Measurements from ENCODE around the gene AK3.
"Not testable (repeated sequence)": the region's sequence is repeated elsewhere in the genome, so short reads cannot be mapped to it uniquely, and the experiment has no call there.

The AK3 gene

GRCh38 chr9:4740638-4741364 lies at the start of gene AK3:
Gene AK3 (minus strand): TSS chr9:4741202. CDS start chr9:4741087, 115 bp downstream.
- no peaks in the 10 kb centered on the region for H3K27me3 Mint-ChIP-seq
- H3K4me1 Mint-ChIP-seq = peaks cover 57% of the 10 kb centered on the region
- peak within 1 kb of the TSS; percentile 93 for H3K4me3 Mint-ChIP-seq
- H3K36me3 Mint-ChIP-seq = no peaks in the 10 kb centered on the region
- H3K9me3 Mint-ChIP-seq = no peaks in the 10 kb centered on the region
- peak within 1 kb of the TSS; percentile 87 for H3K27ac Mint-ChIP-seq

DNA sequence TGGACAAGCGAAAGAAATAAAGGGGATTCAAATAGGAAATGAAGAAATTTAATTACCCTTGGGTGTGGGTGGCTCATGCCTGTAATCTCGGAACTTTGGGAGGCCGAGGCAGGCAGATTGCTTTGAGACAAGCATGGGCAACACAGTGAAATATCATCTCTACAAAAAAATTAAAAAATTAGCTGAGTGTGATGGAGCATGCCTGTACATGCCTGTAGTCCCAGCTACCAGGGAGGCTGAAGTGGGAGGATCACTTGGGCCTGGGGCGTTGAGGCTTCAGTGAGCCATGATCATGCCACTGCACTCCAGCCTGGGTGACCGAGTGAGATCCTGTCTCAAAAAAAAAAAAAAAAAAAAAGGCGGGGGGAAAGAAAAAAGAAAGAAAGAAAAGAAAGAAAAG lies 47.7 kb upstream of the AK3 start:
- Mint-ChIP-seq H3K36me3 (no peaks in the 10 kb centered on the region), H3K27me3 (peaks cover 3% of the 10 kb centered on the region), H3K9me3 (no peaks in the 10 kb centered on the region), H3K27ac (no peak overlapping the region), H3K4me3 (no peak overlapping the region), H3K4me1 (peaks cover 22% of the 10 kb centered on the region)

- Mint-ChIP-seq H3K4me3 (no peak overlapping the region), H3K36me3 (no peaks in the 10 kb centered on the region), H3K9me3 (no peaks in the 10 kb centered on the region), H3K4me1 (peaks cover 22% of the 10 kb centered on the region), H3K27ac (peak overlapping the region; percentile 25), H3K27me3 (peaks cover 3% of the 10 kb centered on the region)
These were observed 46.9 kb upstream of the AK3 start for GRCh38 chr9:4787876-4788275.

GRCh38 chr9:4786599-4786998 lies 45.6 kb upstream of the AK3 start:
- Mint-ChIP-seq H3K4me3 (no peak overlapping the region), H3K27me3 (peaks cover 3% of the 10 kb centered on the region), H3K36me3 (no peaks in the 10 kb centered on the region), H3K4me1 (peaks cover 15% of the 10 kb centered on the region), H3K9me3 (no peaks in the 10 kb centered on the region), H3K27ac (no peak overlapping the region)

GRCh38 chr9:4784403-4784802 lies 43.4 kb upstream of the AK3 start:
- Mint-ChIP-seq H3K9me3 (no peaks in the 10 kb centered on the region), H3K36me3 (no peaks in the 10 kb centered on the region), H3K4me1 (peaks cover 10% of the 10 kb centered on the region), H3K4me3 (no peak overlapping the region), H3K27ac (no peak overlapping the region), H3K27me3 (peaks cover 4% of the 10 kb centered on the region)

DNA sequence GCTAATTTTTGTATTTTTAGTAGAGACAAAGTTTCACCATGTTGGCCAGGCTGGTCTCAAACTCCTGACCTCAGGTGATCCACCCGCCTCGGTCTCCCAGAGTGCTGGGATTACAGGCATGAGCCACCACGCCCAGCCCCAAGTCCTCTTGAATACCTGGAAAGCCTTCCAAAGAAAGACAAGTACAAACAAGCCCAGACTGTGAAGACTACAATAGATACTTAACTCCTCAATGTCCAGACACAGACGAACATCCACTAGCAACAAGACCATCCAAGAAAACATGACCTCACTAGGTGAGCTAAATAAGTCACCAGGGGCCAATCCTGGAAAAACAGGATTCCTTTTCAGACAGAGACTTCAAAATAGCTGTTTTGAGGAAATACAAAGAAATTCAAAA lies 42.2 kb upstream of the AK3 start:
- not testable (repeated sequence) for H3K27me3 Mint-ChIP-seq

DNA sequence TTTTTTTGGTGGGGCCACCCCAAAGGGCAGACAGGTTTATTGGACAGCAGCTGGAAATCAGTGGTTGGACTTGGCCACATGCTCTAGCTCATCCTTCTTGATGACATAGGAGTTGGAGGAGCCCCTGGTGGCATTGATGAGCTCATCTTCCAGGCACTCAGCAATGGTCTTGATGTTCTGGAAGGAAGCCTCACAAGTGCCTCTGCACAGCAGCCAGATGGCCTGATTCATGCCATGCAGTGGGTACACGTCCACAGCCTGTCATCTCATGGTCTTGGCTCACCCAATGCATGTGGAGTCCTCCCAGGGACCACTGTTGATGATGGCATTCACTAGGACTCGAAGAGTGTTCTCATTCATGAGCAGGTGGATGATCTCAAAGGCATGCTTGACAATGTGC lies 40.4 kb upstream of the AK3 start:
- no peaks in the 10 kb centered on the region for H3K9me3 Mint-ChIP-seq
- no peak overlapping the region for H3K27ac Mint-ChIP-seq
- H3K4me3 Mint-ChIP-seq = no peak overlapping the region
- H3K27me3 Mint-ChIP-seq = peaks cover 4% of the 10 kb centered on the region
- no peaks in the 10 kb centered on the region for H3K4me1 Mint-ChIP-seq
- no peaks in the 10 kb centered on the region for H3K36me3 Mint-ChIP-seq

More for the DNA sequence above, 42.2 kb upstream of the AK3 start:
- H3K4me3 Mint-ChIP-seq, H3K36me3 Mint-ChIP-seq, H3K4me1 Mint-ChIP-seq, H3K9me3 Mint-ChIP-seq, H3K27ac Mint-ChIP-seq: not testable (repeated sequence)

DNA sequence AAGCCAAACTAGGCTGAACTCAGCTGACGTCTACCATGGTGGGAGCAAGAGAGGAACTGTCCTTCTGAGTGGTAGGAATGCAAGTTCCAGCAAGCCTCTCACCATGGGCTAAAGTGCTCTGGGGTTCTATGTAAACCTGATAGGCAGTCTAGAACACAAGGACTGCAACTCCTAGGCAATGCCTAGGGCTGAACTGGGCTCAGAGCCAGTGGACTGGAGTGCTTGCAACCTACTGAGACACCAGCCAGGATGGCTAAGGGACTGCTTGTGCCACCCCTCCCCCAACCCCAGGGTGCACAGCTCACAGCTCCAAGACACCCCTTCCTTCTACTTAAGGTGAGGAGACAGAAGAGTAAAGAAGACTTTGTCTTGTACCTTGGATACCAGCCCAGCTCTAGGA lies 39.6 kb upstream of the AK3 start:
- peaks cover 4% of the 10 kb centered on the region for H3K27me3 Mint-ChIP-seq
- no peaks in the 10 kb centered on the region for H3K36me3 Mint-ChIP-seq
- no peaks in the 10 kb centered on the region for H3K9me3 Mint-ChIP-seq
- peak overlapping the region; percentile 17 for H3K27ac Mint-ChIP-seq
- no peak overlapping the region for H3K4me3 Mint-ChIP-seq
- no peaks in the 10 kb centered on the region for H3K4me1 Mint-ChIP-seq

DNA sequence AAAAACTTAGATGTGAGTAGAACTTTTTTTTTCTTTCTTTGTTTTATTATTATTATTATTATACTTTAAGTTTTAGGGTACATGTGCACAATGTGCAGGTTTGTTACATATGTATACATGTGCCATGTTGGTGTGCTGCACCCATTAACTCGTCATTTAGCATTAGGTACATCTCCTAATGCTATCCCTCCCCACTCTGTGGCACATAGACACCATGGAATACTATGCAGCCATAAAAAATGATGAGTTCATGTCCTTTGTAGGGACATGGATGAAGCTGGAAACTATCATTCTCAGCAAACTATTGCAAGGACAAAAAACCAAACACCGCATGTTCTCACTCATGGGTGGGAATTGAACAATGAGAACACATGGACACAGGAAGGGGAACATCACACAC lies 34.0 kb upstream of the AK3 start:
- not testable (repeated sequence) for H3K36me3 Mint-ChIP-seq, H3K27ac Mint-ChIP-seq, H3K4me1 Mint-ChIP-seq, H3K4me3 Mint-ChIP-seq, H3K27me3 Mint-ChIP-seq, H3K9me3 Mint-ChIP-seq

DNA sequence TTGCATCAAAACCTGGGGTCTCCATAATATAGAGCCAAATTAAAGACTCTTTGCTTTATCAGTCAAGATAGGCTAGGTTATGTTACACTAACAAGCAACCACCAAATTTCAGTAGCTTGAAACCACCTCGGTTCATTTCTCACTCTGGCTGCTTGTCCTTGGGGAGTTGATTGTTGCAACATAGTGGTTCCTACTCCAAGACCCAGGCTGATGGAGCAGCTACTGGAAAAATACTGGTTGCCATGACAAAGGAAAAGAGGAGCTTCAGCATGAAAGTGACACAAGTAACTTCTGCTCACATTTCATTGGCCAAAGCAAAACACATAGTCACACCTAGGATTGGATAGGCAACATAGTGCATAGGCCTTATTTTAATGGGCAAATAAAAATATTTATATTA lies 33.2 kb upstream of the AK3 start:
- no peak overlapping the region for H3K4me3 Mint-ChIP-seq
- no peak overlapping the region for H3K27ac Mint-ChIP-seq
- no peaks in the 10 kb centered on the region for H3K9me3 Mint-ChIP-seq
- H3K4me1 Mint-ChIP-seq = no peaks in the 10 kb centered on the region
- H3K27me3 Mint-ChIP-seq = no peaks in the 10 kb centered on the region
- H3K36me3 Mint-ChIP-seq = no peaks in the 10 kb centered on the region

- no peaks in the 10 kb centered on the region for H3K27me3 Mint-ChIP-seq
- H3K4me3 Mint-ChIP-seq = no peak overlapping the region
- no peaks in the 10 kb centered on the region for H3K9me3 Mint-ChIP-seq
- H3K36me3 Mint-ChIP-seq = no peaks in the 10 kb centered on the region
- H3K27ac Mint-ChIP-seq = no peak overlapping the region
- H3K4me1 Mint-ChIP-seq = no peaks in the 10 kb centered on the region
These were observed 30.8 kb upstream of the AK3 start for GRCh38 chr9:4771788-4772187.

- Mint-ChIP-seq H3K36me3 (no peaks in the 10 kb centered on the region), H3K27me3 (no peaks in the 10 kb centered on the region), H3K4me1 (no peaks in the 10 kb centered on the region), H3K27ac (no peak overlapping the region), H3K9me3 (no peaks in the 10 kb centered on the region), H3K4me3 (no peak overlapping the region)
These were observed 28.5 kb upstream of the AK3 start for GRCh38 chr9:4769321-4770080.

DNA sequence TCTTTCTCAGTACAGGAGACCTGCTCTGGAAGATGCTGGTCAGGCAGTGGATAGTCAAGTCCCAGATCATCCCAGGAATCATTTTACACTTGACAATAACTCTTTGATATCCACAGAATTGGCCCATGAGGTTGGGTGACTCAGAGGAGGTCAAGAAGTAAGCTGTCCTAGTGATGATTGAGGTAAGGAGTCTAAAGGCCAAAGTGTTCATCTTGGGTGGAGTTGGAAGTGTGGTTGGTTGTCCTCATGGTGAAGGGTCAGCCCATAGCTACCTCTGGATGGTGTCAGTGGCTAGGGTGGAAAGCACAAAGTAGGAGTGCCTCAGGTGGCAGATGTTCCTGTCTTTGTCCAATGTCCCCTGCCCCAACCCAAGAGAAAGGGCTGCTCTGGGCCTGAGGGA lies 27.7 kb upstream of the AK3 start:
- Mint-ChIP-seq H3K9me3 (no peaks in the 10 kb centered on the region), H3K4me1 (no peaks in the 10 kb centered on the region), H3K4me3 (no peak overlapping the region), H3K36me3 (peaks cover 1% of the 10 kb centered on the region), H3K27ac (no peak overlapping the region), H3K27me3 (no peaks in the 10 kb centered on the region)

- H3K27me3 Mint-ChIP-seq = no peaks in the 10 kb centered on the region
- no peak overlapping the region for H3K27ac Mint-ChIP-seq
- H3K36me3 Mint-ChIP-seq = peaks cover 4% of the 10 kb centered on the region
- H3K4me3 Mint-ChIP-seq = no peak overlapping the region
- H3K4me1 Mint-ChIP-seq = peaks cover 8% of the 10 kb centered on the region
- H3K9me3 Mint-ChIP-seq = no peaks in the 10 kb centered on the region
These were observed 23.0 kb upstream of the AK3 start for GRCh38 chr9:4764033-4764432.

GRCh38 chr9:4762886-4763541 lies 22.0 kb upstream of the AK3 start:
- H3K9me3 Mint-ChIP-seq = no peaks in the 10 kb centered on the region
- H3K36me3 Mint-ChIP-seq = peaks cover 4% of the 10 kb centered on the region
- H3K27me3 Mint-ChIP-seq = no peaks in the 10 kb centered on the region
- peak overlapping the region; percentile 2 for H3K27ac Mint-ChIP-seq
- peak overlapping the region; percentile 72 for H3K4me3 Mint-ChIP-seq
- peaks cover 8% of the 10 kb centered on the region for H3K4me1 Mint-ChIP-seq

Data from activated naive CD4-positive, alpha-beta T cell treated with anti-CD3 and anti-CD28 coated beads, Interleukin-2, amount 50 U/mL, for 24 hours (primary cell).